Endothelial cell of umbilical vein (primary cell): ENCODE data around the gene CHSY3. TPM values are rescaled to one million over a fixed set of nuclear protein-coding genes. Genes with fewer than 3 reads are reported as not detected.

Experiments
- BruUV-seq: library from RNA; stranded (reverse); fragments of 400-500 nt; replicated peaks from 2 replicates; lab custom pipeline; 2021; lab: Mats Ljungman, UMichigan
- CTCF ChIA-PET: fragments of 300-600, 350-600 bp; sonication (Branson Sonifier 250); formaldehyde crosslinking; loops from one replicate; lab custom pipeline; 2021; ENCODE audit warnings: antibody characterized with exemption, inconsistent platforms; lab: Charles Lee
- POLR2A ChIA-PET: fragments of 300-600, 350-600 bp; sonication (Branson Sonifier 250); formaldehyde crosslinking; loops from one replicate; lab custom pipeline; 2021; ENCODE audit warnings: antibody characterized with exemption, inconsistent platforms; lab: Charles Lee
- DNase-seq: peaks from one replicate; pipeline ENCODE4 v3.0.0-alpha.2; 2011; ENCODE audit warnings: low read depth, low spot score
- FAIRE-seq: peaks from 2 replicates; lab custom pipeline; 2011; peaks lifted over from hg19 to GRCh38; lab: Jason Lieb, UNC
- H2AFZ ChIP-seq: 2 replicates; pipeline ENCODE4 v1.6.0; 2012; ENCODE audit warnings: low read depth, low read length, control low read depth, inconsistent platforms
- H3K27ac ChIP-seq: 2 replicates; pipeline ENCODE4 v1.5.1; 2011; ENCODE audit warnings: low read depth, mild to moderate bottlenecking, control low read depth, low read length, moderate library complexity; ENCODE audit not compliant: insufficient read depth
- H3K27me3 ChIP-seq, 2 experiments: 2 replicates each; pipeline versions ENCODE4 v1.6.0 to v1.6.1; 2011; ENCODE audit warnings: low read length in 2 of 2, mixed read lengths in 1 of 2; ENCODE audit not compliant: control insufficient read depth in 2 of 2, insufficient read depth in 2 of 2
- H3K36me3 ChIP-seq, 2 experiments: 2 replicates in 1 of 2; 3 replicates in 1 of 2; pipeline ENCODE4 v1.5.1; 2011; ENCODE audit warnings: low read length in 2 of 2, mild to moderate bottlenecking in 1 of 2, moderate library complexity in 1 of 2; ENCODE audit not compliant: control insufficient read depth in 2 of 2, insufficient read depth in 2 of 2; ENCODE audit errors: extremely low read depth in 1 of 2
- H3K4me1 ChIP-seq: 3 replicates; pipeline ENCODE4 v1.5.1; 2011; ENCODE audit warnings: mild to moderate bottlenecking, low read length; ENCODE audit not compliant: control insufficient read depth, insufficient read depth; ENCODE audit errors: extremely low read depth
- H3K4me2 ChIP-seq: 2 replicates; pipeline ENCODE4 v1.6.1; 2011; ENCODE audit warnings: low read length, control low read depth, mixed read lengths; ENCODE audit not compliant: insufficient read depth
- H3K4me3 ChIP-seq, 3 experiments: fragments of 200-600 bp in 1 of 3; sonication (generic), shearing (Covaris generic) in 1 of 3; replicated peaks in 1 of 3; 2 replicates each; pipeline ENCODE4 v1.5.1; 2011 to 2016; ENCODE audit warnings: control low read depth in 3 of 3, low read length in 3 of 3, mild to moderate bottlenecking in 2 of 3, inconsistent platforms in 1 of 3, low read depth in 1 of 3, moderate library complexity in 1 of 3; ENCODE audit not compliant: insufficient read depth in 1 of 3
- H3K79me2 ChIP-seq: 2 replicates; pipeline ENCODE4 v1.6.0; 2012; ENCODE audit warnings: low read length, inconsistent platforms; ENCODE audit not compliant: control insufficient read depth, insufficient read depth
- H3K9ac ChIP-seq: replicated peaks from 2 replicates; pipeline ENCODE3; 2011; ENCODE audit warnings: low read length, control low read depth; ENCODE audit not compliant: insufficient read depth; ENCODE audit errors: extremely low read depth
- H3K9me1 ChIP-seq: replicated peaks from 3 replicates; pipeline ENCODE4 v1.6.0; 2011; ENCODE audit warnings: mild to moderate bottlenecking, low read length; ENCODE audit not compliant: control insufficient read depth, insufficient read depth; ENCODE audit errors: extremely low read depth
- H3K9me3 ChIP-seq: replicated peaks from 2 replicates; pipeline ENCODE4 v1.5.1; 2012; ENCODE audit warnings: low read length, inconsistent platforms; ENCODE audit not compliant: control insufficient read depth, insufficient read depth
- H4K20me1 ChIP-seq: replicated peaks from 2 replicates; pipeline ENCODE3; 2011; ENCODE audit warnings: mild to moderate bottlenecking, low read length; ENCODE audit not compliant: control insufficient read depth, insufficient read depth; ENCODE audit errors: extremely low read depth
- EZH2 ChIP-seq: IDR thresholded peaks from 2 replicates; pipeline ENCODE4 v1.6.1; 2012; ENCODE audit warnings: borderline replicate concordance, low read depth, mild to moderate bottlenecking, moderate library complexity, low read length, inconsistent platforms; ENCODE audit not compliant: severe bottlenecking
- FOS ChIP-seq: IDR thresholded peaks from 2 replicates; pipeline ENCODE4 v1.6.1; 2011; ENCODE audit warnings: mild to moderate bottlenecking, low read length, moderate library complexity, borderline replicate concordance; ENCODE audit not compliant: insufficient read depth
- GATA2 ChIP-seq: IDR thresholded peaks from 2 replicates; pipeline ENCODE4 v1.7.0; 2011; ENCODE audit warnings: low read depth, mild to moderate bottlenecking, moderate library complexity, mixed read lengths, low read length; ENCODE audit not compliant: insufficient read length, insufficient read depth
- JUN ChIP-seq: IDR thresholded peaks from 2 replicates; pipeline ENCODE4 v1.6.1; 2011; ENCODE audit warnings: borderline replicate concordance, low read depth; ENCODE audit not compliant: insufficient read length, insufficient read depth
- MYC ChIP-seq: IDR thresholded peaks from one replicate; pipeline ENCODE4 v1.6.1; 2011; ENCODE audit warnings: mild to moderate bottlenecking, low read depth, low read length
- POLR2A ChIP-seq: IDR thresholded peaks from 2 replicates; pipeline ENCODE4 v1.6.1; 2012; ENCODE audit warnings: low read depth, mild to moderate bottlenecking, control low read depth, low read length
- POLR2AphosphoS5 ChIP-seq: IDR thresholded peaks from 2 replicates; pipeline ENCODE4 v1.6.1; 2012; ENCODE audit warnings: low read depth, mild to moderate bottlenecking, control low read depth, low read length, moderate library complexity; ENCODE audit not compliant: insufficient read depth
- dilution Hi-C: fragments of 300-500 bp; cut with MboI; formaldehyde crosslinking; loops from one replicate; pipeline ENCODE4 v1.15.0; 2019; ENCODE audit warnings: low sequenced_read_pairs; ENCODE audit not compliant: extremely low pct_ligation_motif_present
- intact Hi-C: fragments of 100-400 bp; cut with micrococcal nuclease; formaldehyde crosslinking; loops from one replicate; pipeline ENCODE4 v1.10.0; 2022
- polyA plus RNA-seq, 4 experiments: library from polyadenylated mRNA; depleted of rRNA in 3 of 4; stranded (reverse) in 3 of 4; unstranded in 1 of 4; fragments of >200 nt; gene quantifications; 2 replicates each; pipeline versions ENCODE4 v1.2.1 to v1.2.3, GENCODE V29; 2011 to 2012; ENCODE audit warnings: missing spikeins in 1 of 4
- total RNA-seq: library from RNA; stranded (reverse); gene quantifications from 2 replicates; pipeline ENCODE4 v1.2.3, GENCODE V29; 2021
- TF ChIP-seq, protein P1 (sequence below): IDR thresholded peaks from 2 replicates; pipeline ENCODE4 v1.6.1; 2011; ENCODE audit not compliant: insufficient read depth, insufficient read length
- TF ChIP-seq, protein P2 (sequence below), 2 donors: IDR thresholded peaks; 1 replicate in 1 of 2; 2 replicates in 1 of 2; pipeline ENCODE4 v1.5.1; 2011; ENCODE audit warnings: low read length in 2 of 2, mild to moderate bottlenecking in 2 of 2, moderate library complexity in 2 of 2, control low read depth in 1 of 2, inconsistent platforms in 1 of 2, low read depth in 1 of 2; ENCODE audit not compliant: insufficient read depth in 1 of 2; ENCODE audit errors: extremely low read depth in 1 of 2

Gene CHSY3
- total and polyA plus RNA-seq, 2 donors (not counting 3 experiments of a cell fraction or from before 2014, with no cell fraction given), result 2.2 to 8.4 TPM

GRCh38 chr5:130078661-130079060 lies 174.4 kb downstream of the CHSY3 start:
- DNase-seq (no peak), FAIRE-seq (no peak)
- H3K27me3 ChIP-seq, result no peaks in the 10 kb centered on the region
- H3K4me3 ChIP-seq, result no peak overlapping the region
- H3K27ac ChIP-seq, result no peak overlapping the region
- no peaks in the 10 kb centered on the region for H3K9me1 ChIP-seq
- no peaks in the 10 kb centered on the region for H3K79me2 ChIP-seq
- BruUV-seq, result no TSS peak
- no peak for TF ChIP-seq POLR2A
- TF ChIP-seq POLR2AphosphoS5, result no peak
- TF ChIP-seq FOS, result no peak
- no peak for TF ChIP-seq GATA2
- TF ChIP-seq, protein P1, sequence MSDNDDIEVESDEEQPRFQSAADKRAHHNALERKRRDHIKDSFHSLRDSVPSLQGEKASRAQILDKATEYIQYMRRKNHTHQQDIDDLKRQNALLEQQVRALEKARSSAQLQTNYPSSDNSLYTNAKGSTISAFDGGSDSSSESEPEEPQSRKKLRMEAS, result no peak
- TF ChIP-seq MYC, result no peak
- no peak for TF ChIP-seq JUN
- TF ChIP-seq, protein P2, sequence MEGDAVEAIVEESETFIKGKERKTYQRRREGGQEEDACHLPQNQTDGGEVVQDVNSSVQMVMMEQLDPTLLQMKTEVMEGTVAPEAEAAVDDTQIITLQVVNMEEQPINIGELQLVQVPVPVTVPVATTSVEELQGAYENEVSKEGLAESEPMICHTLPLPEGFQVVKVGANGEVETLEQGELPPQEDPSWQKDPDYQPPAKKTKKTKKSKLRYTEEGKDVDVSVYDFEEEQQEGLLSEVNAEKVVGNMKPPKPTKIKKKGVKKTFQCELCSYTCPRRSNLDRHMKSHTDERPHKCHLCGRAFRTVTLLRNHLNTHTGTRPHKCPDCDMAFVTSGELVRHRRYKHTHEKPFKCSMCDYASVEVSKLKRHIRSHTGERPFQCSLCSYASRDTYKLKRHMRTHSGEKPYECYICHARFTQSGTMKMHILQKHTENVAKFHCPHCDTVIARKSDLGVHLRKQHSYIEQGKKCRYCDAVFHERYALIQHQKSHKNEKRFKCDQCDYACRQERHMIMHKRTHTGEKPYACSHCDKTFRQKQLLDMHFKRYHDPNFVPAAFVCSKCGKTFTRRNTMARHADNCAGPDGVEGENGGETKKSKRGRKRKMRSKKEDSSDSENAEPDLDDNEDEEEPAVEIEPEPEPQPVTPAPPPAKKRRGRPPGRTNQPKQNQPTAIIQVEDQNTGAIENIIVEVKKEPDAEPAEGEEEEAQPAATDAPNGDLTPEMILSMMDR (IDR thresholded peaks at IDR 0.05; ENCODE audit: extremely low read depth in 1 of 2, insufficient read depth in 1 of 2, low read depth in 1 of 2, low read length in 2 of 2), result no peak
- no peak for TF ChIP-seq EZH2
- dilution Hi-C loops (no loop called here), intact Hi-C loops (no loop called here)
- no peaks in the 10 kb centered on the region for H4K20me1 ChIP-seq
- POLR2A ChIA-PET, result no interaction called here
- no peaks in the 10 kb centered on the region for H3K36me3 ChIP-seq
- H2AFZ ChIP-seq, result no peak overlapping the region
- CTCF ChIA-PET, result interaction anchor here (0.9 kb wide), 1 partner anchor 174 kb away, joined by 3 read pairs; the partner anchor contains the start of gene CHSY3
- no peaks in the 10 kb centered on the region for H3K9me3 ChIP-seq
- no peak overlapping the region for H3K4me2 ChIP-seq
- no peaks in the 10 kb centered on the region for H3K4me1 ChIP-seq
- no peak overlapping the region for H3K9ac ChIP-seq
